Gastroesophageal sphincter (tissue), 4 donors: ENCODE data around the gene PRMT5. TPM values are rescaled to one million over a fixed set of nuclear protein-coding genes. Genes with fewer than 3 reads are reported as not detected.

Source experiments
- ATAC-seq: fragments of 150-250 bp; one replicate; pipeline ENCODE4 v1.9.1; 2016; ENCODE audit warnings: mild to moderate bottlenecking, moderate library complexity
- H3K27ac ChIP-seq, 4 donors: fragments of 200-600 bp; sonication (generic) in 3 of 4; 1 replicate in 3 of 4; 2 replicates in 1 of 4; pipeline ENCODE4 v1.5.1; 2016 to 2019
- H3K27me3 ChIP-seq: fragments of 200-600 bp; sonication (generic); one replicate; pipeline ENCODE4 v1.5.1; 2019
- H3K36me3 ChIP-seq, 2 donors: fragments of 200-600 bp; sonication (generic); one replicate each; pipeline ENCODE4 v1.5.1; 2019; ENCODE audit warnings: control low read depth in 1 of 2
- H3K4me1 ChIP-seq, 3 donors: fragments of 200-600 bp; sonication (generic); 1 replicate in 2 of 3; 2 replicates in 1 of 3; pipeline ENCODE4 v1.5.1; 2016 to 2019; ENCODE audit warnings: control low read depth in 2 of 3
- H3K4me3 ChIP-seq, 2 donors: fragments of 200-600 bp; sonication (generic); one replicate each; pipeline ENCODE4 v1.5.1; 2019; ENCODE audit warnings: mild to moderate bottlenecking in 1 of 2, moderate library complexity in 1 of 2
- H3K9me3 ChIP-seq, 3 donors: fragments of 200-600 bp; sonication (generic); one replicate each; pipeline ENCODE4 v1.5.1; 2017 to 2019; ENCODE audit warnings: control low read depth in 2 of 3
- EP300 ChIP-seq: sonication (generic); formaldehyde crosslinking; IDR thresholded peaks from one replicate; pipeline ENCODE4 v1.6.1; 2017; ENCODE audit warnings: antibody characterized with exemption, mild to moderate bottlenecking
- POLR2A ChIP-seq, 2 donors: fragments of 450-650 bp; IDR thresholded peaks; one replicate each; pipeline ENCODE4 v1.6.1; 2017; ENCODE audit warnings: antibody characterized with exemption in 2 of 2, mild to moderate bottlenecking in 2 of 2, moderate library complexity in 1 of 2
- POLR2AphosphoS5 ChIP-seq: sonication (generic); formaldehyde crosslinking; IDR thresholded peaks from one replicate; pipeline ENCODE4 v1.6.1; 2017; ENCODE audit warnings: antibody characterized with exemption
- WGBS, 2 donors: methylation state at CpG; one replicate each; pipeline ENCODE4 v1.1.5; 2018; ENCODE audit warnings: low coverage in 1 of 2; 5-methylcytosine and 5-hydroxymethylcytosine counted together
- total RNA-seq, 4 donors: library from RNA; depleted of rRNA; stranded (reverse); fragments of >200 nt; gene quantifications; one replicate each; pipeline ENCODE4 v1.1.0, GENCODE V29; 2016
- TF ChIP-seq, protein P1 (sequence below), 4 experiments: fragments of 200-600 bp in 2 of 4; fragments of 450-650 bp in 2 of 4; sonication (generic) in 1 of 4; IDR thresholded peaks; one replicate each; pipeline ENCODE4 v1.5.1; 2017 to 2019; ENCODE audit warnings: antibody characterized with exemption in 4 of 4, mild to moderate bottlenecking in 2 of 4, moderate library complexity in 2 of 4

Gene PRMT5
- total RNA-seq, 4 donors from 2014 or later = 39.7 to 49.2 (median 43.2) TPM

DNA sequence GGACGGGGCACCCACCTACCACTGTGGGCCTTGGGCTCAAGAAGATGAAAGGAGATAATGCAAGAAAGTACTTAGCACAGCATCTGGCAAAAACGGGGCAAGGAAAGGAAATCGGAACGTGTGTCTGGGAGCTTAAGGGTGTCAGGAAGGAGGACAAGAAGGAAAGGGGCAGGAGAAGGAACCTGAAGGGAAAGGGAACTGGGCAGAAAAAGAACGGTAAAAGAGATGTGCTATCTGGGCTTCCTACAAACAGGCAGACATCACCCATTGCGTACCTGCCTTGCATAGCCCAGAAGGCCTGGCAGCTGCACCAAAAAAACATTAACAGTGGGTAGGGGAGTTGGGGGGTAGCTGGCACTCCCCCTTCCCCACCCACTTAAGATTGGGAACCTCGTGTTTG, 47.1 kb downstream of the PRMT5 start:
- H3K27me3 ChIP-seq = no peaks in the 10 kb centered on the region
- no peak overlapping the region for H3K4me3 ChIP-seq
- WGBS, 2 donors = 27 to 35% methylated on average over 6 of the region's 7 CpGs
- H3K27ac ChIP-seq = no peak overlapping the region
- H3K36me3 ChIP-seq = peaks cover 0 to 29% of the 10 kb centered on the region in 2 donors
- H3K4me1 ChIP-seq = peaks cover 0 to 29% (median 6%) of the 10 kb centered on the region in 3 donors
- TF ChIP-seq, protein P1, sequence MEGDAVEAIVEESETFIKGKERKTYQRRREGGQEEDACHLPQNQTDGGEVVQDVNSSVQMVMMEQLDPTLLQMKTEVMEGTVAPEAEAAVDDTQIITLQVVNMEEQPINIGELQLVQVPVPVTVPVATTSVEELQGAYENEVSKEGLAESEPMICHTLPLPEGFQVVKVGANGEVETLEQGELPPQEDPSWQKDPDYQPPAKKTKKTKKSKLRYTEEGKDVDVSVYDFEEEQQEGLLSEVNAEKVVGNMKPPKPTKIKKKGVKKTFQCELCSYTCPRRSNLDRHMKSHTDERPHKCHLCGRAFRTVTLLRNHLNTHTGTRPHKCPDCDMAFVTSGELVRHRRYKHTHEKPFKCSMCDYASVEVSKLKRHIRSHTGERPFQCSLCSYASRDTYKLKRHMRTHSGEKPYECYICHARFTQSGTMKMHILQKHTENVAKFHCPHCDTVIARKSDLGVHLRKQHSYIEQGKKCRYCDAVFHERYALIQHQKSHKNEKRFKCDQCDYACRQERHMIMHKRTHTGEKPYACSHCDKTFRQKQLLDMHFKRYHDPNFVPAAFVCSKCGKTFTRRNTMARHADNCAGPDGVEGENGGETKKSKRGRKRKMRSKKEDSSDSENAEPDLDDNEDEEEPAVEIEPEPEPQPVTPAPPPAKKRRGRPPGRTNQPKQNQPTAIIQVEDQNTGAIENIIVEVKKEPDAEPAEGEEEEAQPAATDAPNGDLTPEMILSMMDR (IDR thresholded peaks at IDR 0.05) = no peak
- no peak for TF ChIP-seq POLR2A (IDR thresholded peaks at IDR 0.05)
- H3K9me3 ChIP-seq = no peaks in the 10 kb centered on the region
- ATAC-seq = no peak

DNA sequence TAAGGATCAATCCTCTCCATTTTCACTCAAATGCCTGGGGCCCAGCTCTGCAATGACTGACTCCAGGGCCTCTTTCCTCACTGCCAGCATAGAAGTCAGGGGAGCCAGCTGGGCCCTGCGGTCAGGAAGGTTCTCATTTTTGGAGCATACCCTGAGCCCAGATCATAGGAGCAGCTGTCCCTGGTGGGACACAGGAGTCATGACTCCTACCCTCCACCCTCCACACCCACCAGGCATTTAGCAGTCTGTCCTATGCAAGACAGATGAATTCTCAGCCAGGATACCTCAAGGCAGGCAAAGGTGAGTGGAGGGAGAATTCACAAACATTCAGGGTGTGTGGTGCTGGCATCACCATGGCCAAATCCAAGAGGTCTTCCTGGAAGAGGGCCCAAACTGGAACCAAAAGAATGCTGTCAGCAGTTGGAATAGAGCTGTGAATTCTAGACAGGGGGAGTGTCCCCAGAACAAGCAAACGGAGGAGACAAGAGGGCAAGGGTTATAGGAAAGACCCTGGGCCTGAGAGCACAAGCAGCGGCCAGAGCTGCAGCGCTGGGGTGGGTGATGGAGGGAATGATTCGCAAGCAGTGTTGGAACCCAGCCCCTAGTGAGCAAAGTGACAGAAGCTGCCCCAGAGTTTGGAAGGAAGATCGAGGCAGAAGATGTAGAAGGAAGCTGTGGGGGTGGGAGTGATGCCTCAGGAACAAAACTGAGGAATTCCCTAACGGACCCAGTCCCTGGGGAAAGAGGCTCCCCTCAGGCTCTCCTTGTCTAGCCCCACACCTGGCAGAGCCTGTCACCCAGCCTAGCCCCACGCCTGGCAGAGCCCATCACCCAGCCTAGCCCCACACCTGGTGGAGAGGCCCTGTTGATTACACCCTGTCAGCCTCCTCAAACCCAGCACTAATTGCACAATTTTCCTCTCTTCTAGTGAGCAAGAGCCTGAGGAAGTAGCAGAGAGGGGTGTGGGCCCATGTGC, 50.6 kb downstream of the PRMT5 start:
- Histone ChIP-seq H3K4me1 (peaks cover 0 to 48% (median 8%) of the 10 kb centered on the region in 3 donors), H3K36me3 (peaks cover 0 to 64% of the 10 kb centered on the region in 2 donors), H3K27me3 (no peaks in the 10 kb centered on the region), H3K27ac (no peak overlapping the region), H3K9me3 (no peaks in the 10 kb centered on the region), H3K4me3 (no peak overlapping the region)
- no peak for TF ChIP-seq POLR2A (IDR thresholded peaks at IDR 0.05)
- TF ChIP-seq, protein P1 (IDR thresholded peaks at IDR 0.05) = no peak
- TF ChIP-seq EP300 = no peak
- no peak for TF ChIP-seq POLR2AphosphoS5
- WGBS, 2 donors = 63 to 68% methylated on average over 5 to 8 of the region's 8 CpGs
- no peak for ATAC-seq

DNA sequence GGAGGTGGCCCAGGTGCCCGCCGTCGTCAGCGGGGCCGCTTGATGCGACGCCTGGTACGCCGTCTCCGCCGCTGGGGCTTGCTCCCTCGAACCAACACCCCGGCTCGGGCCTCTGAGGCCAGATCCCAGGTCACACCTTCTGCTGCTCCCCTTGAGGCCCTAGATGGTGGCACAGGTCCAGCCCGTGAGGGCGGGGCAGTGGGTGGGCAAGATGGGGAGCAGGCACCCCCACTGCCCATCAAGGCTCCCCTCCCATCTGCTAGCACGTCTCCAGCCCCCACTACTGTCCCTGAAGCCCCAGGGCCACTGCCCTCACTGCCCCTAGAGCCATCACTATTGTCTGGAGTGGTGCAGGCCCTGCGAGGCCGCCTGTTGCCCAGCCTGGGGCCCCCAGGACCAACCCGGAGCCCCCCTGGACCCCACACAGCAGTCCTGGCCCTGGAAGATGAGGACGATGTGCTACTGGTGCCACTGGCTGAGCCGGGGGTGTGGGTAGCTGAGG, 52.1 kb downstream of the PRMT5 start:
- Histone ChIP-seq H3K36me3 (peaks cover 0 to 70% of the 10 kb centered on the region in 2 donors), H3K27me3 (no peaks in the 10 kb centered on the region)
- 92% methylated on average over 5 of the region's 22 CpGs; no CpG with 5 or more reads in 1 of the 2 donors for WGBS, 2 donors

DNA sequence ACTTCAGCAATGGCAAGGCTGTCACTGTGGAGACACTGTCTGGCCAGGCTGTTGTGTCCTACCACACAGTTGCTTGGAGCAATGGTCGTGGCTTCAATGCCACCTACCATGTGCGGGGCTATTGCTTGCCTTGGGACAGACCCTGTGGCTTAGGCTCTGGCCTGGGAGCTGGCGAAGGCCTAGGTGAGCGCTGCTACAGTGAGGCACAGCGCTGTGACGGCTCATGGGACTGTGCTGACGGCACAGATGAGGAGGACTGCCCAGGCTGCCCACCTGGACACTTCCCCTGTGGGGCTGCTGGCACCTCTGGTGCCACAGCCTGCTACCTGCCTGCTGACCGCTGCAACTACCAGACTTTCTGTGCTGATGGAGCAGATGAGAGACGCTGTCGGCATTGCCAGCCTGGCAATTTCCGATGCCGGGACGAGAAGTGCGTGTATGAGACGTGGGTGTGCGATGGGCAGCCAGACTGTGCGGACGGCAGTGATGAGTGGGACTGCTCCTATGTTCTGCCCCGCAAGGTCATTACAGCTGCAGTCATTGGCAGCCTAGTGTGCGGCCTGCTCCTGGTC, 53.3 kb downstream of the PRMT5 start:
- H3K4me3 ChIP-seq = no peak overlapping the region
- no peaks in the 10 kb centered on the region for H3K9me3 ChIP-seq
- H3K27ac ChIP-seq = no peak overlapping the region
- WGBS, 2 donors = 60% methylated on average over 1 of the region's 20 CpGs; no CpG with 5 or more reads in 1 of the 2 donors
- TF ChIP-seq POLR2A (IDR thresholded peaks at IDR 0.05) = no peak
- TF ChIP-seq EP300 = no peak
- TF ChIP-seq, protein P1 (IDR thresholded peaks at IDR 0.05) = no peak
- no peak for TF ChIP-seq POLR2AphosphoS5
- H3K36me3 ChIP-seq = peaks cover 0 to 70% of the 10 kb centered on the region in 2 donors
- peaks cover 0 to 43% (median 10%) of the 10 kb centered on the region in 3 donors for H3K4me1 ChIP-seq
- no peak for ATAC-seq
- no peaks in the 10 kb centered on the region for H3K27me3 ChIP-seq

More for the DNA sequence above, 52.1 kb downstream of the PRMT5 start:
- no peak overlapping the region for H3K4me3 ChIP-seq
- no peaks in the 10 kb centered on the region for H3K9me3 ChIP-seq
- no peak overlapping the region for H3K27ac ChIP-seq
- peaks cover 0 to 43% (median 10%) of the 10 kb centered on the region in 3 donors for H3K4me1 ChIP-seq
- TF ChIP-seq, protein P1 (IDR thresholded peaks at IDR 0.05) = no peak
- peak in 1 of 2 donors; percentile 3 for TF ChIP-seq POLR2A (IDR thresholded peaks at IDR 0.05)
- ATAC-seq = no peak
